ENCODE data around the gene IDH2. TPM values are rescaled to one million over a fixed set of nuclear protein-coding genes. Genes with fewer than 3 reads are reported as not detected.

Gene IDH2
- total and polyA plus RNA-seq, 2 of the 13 experiments (the other 11 are each of a cell fraction or from before 2014, with no cell fraction given) = 121 to 145 TPM

DNA sequence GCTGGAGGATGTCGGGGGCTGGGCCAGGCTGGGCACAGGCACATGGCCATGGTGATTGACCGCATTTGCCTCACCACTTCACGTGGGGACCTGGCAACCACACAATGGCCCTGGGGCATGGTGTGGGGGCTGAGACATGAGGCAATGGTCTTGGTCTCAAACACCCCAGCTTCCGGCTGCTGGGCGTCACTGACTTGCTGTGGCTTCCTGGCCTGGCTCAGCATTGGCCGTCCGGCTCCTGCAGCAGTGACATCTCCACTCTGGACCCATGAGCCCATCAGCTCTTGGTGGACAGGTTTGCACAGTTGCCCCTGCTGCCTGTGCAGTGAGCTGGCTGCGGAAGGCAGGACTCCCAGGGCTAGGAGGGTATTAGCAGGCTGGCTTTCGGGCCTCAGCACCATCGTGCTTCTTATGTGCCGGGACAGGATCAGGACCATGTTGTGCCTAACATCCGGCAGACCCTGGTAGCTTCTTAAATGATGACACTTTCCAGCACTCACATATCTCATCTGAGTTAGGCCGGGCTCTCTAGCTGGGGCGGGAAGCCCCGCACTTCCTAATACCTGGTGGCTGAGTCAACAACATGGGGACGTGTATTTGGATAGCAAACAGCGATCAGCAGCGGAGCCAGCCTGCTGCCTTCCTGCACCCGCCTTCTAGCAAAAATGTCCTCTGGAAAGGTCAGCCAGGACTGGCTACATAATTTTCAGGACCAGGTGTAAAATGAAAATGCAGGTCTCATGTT, 67.0 kb downstream of the IDH2 start (continued):
- TF ChIP-seq, protein P1, sequence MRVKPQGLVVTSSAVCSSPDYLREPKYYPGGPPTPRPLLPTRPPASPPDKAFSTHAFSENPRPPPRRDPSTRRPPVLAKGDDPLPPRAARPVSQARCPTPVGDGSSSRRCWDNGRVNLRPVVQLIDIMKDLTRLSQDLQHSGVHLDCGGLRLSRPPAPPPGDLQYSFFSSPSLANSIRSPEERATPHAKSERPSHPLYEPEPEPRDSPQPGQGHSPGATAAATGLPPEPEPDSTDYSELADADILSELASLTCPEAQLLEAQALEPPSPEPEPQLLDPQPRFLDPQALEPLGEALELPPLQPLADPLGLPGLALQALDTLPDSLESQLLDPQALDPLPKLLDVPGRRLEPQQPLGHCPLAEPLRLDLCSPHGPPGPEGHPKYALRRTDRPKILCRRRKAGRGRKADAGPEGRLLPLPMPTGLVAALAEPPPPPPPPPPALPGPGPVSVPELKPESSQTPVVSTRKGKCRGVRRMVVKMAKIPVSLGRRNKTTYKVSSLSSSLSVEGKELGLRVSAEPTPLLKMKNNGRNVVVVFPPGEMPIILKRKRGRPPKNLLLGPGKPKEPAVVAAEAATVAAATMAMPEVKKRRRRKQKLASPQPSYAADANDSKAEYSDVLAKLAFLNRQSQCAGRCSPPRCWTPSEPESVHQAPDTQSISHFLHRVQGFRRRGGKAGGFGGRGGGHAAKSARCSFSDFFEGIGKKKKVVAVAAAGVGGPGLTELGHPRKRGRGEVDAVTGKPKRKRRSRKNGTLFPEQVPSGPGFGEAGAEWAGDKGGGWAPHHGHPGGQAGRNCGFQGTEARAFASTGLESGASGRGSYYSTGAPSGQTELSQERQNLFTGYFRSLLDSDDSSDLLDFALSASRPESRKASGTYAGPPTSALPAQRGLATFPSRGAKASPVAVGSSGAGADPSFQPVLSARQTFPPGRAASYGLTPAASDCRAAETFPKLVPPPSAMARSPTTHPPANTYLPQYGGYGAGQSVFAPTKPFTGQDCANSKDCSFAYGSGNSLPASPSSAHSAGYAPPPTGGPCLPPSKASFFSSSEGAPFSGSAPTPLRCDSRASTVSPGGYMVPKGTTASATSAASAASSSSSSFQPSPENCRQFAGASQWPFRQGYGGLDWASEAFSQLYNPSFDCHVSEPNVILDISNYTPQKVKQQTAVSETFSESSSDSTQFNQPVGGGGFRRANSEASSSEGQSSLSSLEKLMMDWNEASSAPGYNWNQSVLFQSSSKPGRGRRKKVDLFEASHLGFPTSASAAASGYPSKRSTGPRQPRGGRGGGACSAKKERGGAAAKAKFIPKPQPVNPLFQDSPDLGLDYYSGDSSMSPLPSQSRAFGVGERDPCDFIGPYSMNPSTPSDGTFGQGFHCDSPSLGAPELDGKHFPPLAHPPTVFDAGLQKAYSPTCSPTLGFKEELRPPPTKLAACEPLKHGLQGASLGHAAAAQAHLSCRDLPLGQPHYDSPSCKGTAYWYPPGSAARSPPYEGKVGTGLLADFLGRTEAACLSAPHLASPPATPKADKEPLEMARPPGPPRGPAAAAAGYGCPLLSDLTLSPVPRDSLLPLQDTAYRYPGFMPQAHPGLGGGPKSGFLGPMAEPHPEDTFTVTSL (CRISPR knock-in tag; IDR thresholded peaks at IDR 0.05; ENCODE audit: borderline replicate concordance) = peak; percentile 24; the same call in 1 of the 2 replicates
- TF ChIP-seq SMAD1 (CRISPR knock-in tag; IDR thresholded peaks at IDR 0.05; ENCODE audit: borderline replicate concordance, low read depth) = no peak
- no peak for TF ChIP-seq PLSCR1 (CRISPR knock-in tag; IDR thresholded peaks at IDR 0.05; ENCODE audit: borderline replicate concordance)
- TF ChIP-seq SNAPC5 (CRISPR knock-in tag; IDR thresholded peaks at IDR 0.05; ENCODE audit: borderline replicate concordance) = no peak
- peak; percentile 79; the same call in 1 of the 2 replicates for TF ChIP-seq ZBTB4 (CRISPR knock-in tag; IDR thresholded peaks at IDR 0.05; ENCODE audit: borderline replicate concordance)
- TF ChIP-seq PBX3 (CRISPR knock-in tag; IDR thresholded peaks at IDR 0.05; ENCODE audit: borderline replicate concordance) = no peak
- no peak; the same call in 1 of the 2 replicates for TF ChIP-seq ZNF768 (CRISPR knock-in tag; IDR thresholded peaks at IDR 0.05)
- TF ChIP-seq HDAC6 (IDR thresholded peaks at IDR 0.05; ENCODE audit: low read depth, low read length) = no peak
- no peak for TF ChIP-seq RNF2 (conservative IDR thresholded peaks at IDR 0.05; ENCODE audit: low read depth)
- 0 out of 2 replicates have a peak, but pooled peaks have one; percentile 59 for TF ChIP-seq ZNF136 (CRISPR knock-in tag; IDR thresholded peaks at IDR 0.05; ENCODE audit: low read depth)
